K562 (cell line): ENCODE measurements around the gene MMP2. TPM values are rescaled to one million over a fixed set of nuclear protein-coding genes. Genes with fewer than 3 reads are reported as not detected.

Source experiments
- EP300 ChIP-seq: IDR thresholded peaks from 2 replicates; pipeline ENCODE4 v1.6.1; 2012; ENCODE audit warnings: low read length, improper control_type of control experiment
- HNRNPK ChIP-seq: fragments of 200-400 bp; formaldehyde crosslinking; IDR thresholded peaks from one replicate; pipeline ENCODE4 v1.6.1; 2018; ENCODE audit warnings: mild to moderate bottlenecking, low read depth, low read length; ENCODE audit not compliant: poor library complexity, severe bottlenecking
- KAT7 ChIP-seq: sonication (generic); formaldehyde crosslinking; IDR thresholded peaks from 2 replicates; pipeline ENCODE4 v1.8.0; 2022; ENCODE audit warnings: missing genetic modification reagents, mild to moderate bottlenecking, borderline replicate concordance
- SRSF1 ChIP-seq: fragments of 200-400 bp; formaldehyde crosslinking; IDR thresholded peaks from 2 replicates; pipeline ENCODE4 v1.6.1; 2017; ENCODE audit warnings: mild to moderate bottlenecking, low read depth, low read length, moderate library complexity
- TARDBP ChIP-seq: fragments of 450-650 bp; IDR thresholded peaks from 2 replicates; pipeline ENCODE4 v1.6.1; 2016
- ZNF217 ChIP-seq: sonication (generic); formaldehyde crosslinking; IDR thresholded peaks from 2 replicates; pipeline ENCODE4 v1.8.0; 2022; ENCODE audit warnings: mild to moderate bottlenecking, missing genetic modification reagents
- ZNF224 ChIP-seq: sonication (generic); formaldehyde crosslinking; IDR thresholded peaks from 2 replicates; pipeline ENCODE4 v1.8.0; 2022; ENCODE audit warnings: mild to moderate bottlenecking, missing genetic modification reagents
- ZNF354B ChIP-seq: fragments of 250-450 bp; sonication (Bioruptor Pico); IDR thresholded peaks from 2 replicates; pipeline ENCODE4 v1.4.0; 2020
- polyA plus RNA-seq, 8 experiments: library from polyadenylated mRNA; depleted of rRNA in 4 of 8; stranded (reverse) in 5 of 8; unstranded in 3 of 8; fragments of >200 nt; fragmentation: Nextera tagmentation in 2 of 8; fragmentation: Illumina TruSeq in 1 of 8; extraction: Ambion mirVana in 2 of 8; extraction: Trizol in 1 of 8; gene quantifications; 2 replicates each; pipeline versions ENCODE4 v1.2.1 to v1.2.3, GENCODE V29; 2011 to 2014; ENCODE audit warnings: inconsistent platforms in 1 of 8, missing spikeins in 1 of 8
- total RNA-seq, 7 experiments: library from RNA; depleted of rRNA in 6 of 7; stranded (reverse); fragments of >200 nt in 6 of 7; fragmentation: Illumina TruSeq in 2 of 7; extraction: Trizol in 2 of 7; gene quantifications; 2 replicates each; pipeline versions ENCODE4 v1.2.1 to v1.2.3, GENCODE V29; 2011 to 2021; ENCODE audit warnings: low replicate concordance in 1 of 7
- TF ChIP-seq, protein P1 (sequence below): fragments of 450-650 bp; conservative IDR thresholded peaks from 2 replicates; pipeline ENCODE4 v1.6.1; 2016; ENCODE audit warnings: missing genetic modification characterization, low read depth, mild to moderate bottlenecking, control low read depth, missing compliant biosample characterization
- TF ChIP-seq, protein P2 (sequence below): sonication (generic); formaldehyde crosslinking; IDR thresholded peaks from 2 replicates; pipeline ENCODE4 v1.8.0; 2023; ENCODE audit warnings: missing genetic modification reagents, mild to moderate bottlenecking, borderline replicate concordance
- TF ChIP-seq, protein P3 (sequence below): fragments of 250-450 bp; sonication (Bioruptor Pico); IDR thresholded peaks from 2 replicates; pipeline ENCODE4 v1.8.0; 2022; ENCODE audit warnings: inconsistent platforms, mild to moderate bottlenecking, moderate library complexity, borderline replicate concordance
- TF ChIP-seq, protein P4 (sequence below), 2 experiments: fragments of 450-650 bp; IDR thresholded peaks; 2 replicates each; pipeline ENCODE4 v1.6.1; 2018; ENCODE audit warnings: mild to moderate bottlenecking in 2 of 2, low read depth in 1 of 2; ENCODE audit not compliant: partially characterized antibody in 2 of 2
- TF ChIP-seq, protein P5 (sequence below): fragments of 450-650 bp; IDR thresholded peaks from 2 replicates; pipeline ENCODE4 v1.6.1; 2016; ENCODE audit warnings: borderline replicate concordance

Gene MMP2
- total and polyA plus RNA-seq, 9 of the 15 experiments (the other 6 are each of a cell fraction or from before 2014, with no cell fraction given): 0.05 to 0.53 TPM; not detected in 7

DNA sequence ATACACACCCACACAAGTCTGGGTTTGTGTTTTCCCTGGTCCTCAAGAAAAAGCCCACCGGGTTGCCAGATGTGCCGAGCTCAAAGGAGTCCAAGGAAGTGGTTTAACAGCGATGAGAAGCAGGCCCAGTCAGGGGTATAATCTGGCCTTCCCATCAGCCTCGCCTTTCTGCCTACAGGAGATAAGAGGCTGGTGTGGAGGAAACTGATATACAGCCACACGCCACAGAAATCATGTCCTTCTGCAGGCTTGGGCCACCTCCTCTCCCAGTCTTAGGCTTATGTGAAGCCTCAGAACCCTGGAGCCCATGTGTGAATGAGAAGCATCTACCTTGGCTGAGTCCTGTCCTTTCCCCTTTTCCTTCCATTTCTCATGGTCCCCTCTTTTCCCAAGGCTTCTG is 43.6 kb upstream of the MMP2 start (continued):
- TF ChIP-seq HNRNPK: no peak
- TF ChIP-seq ZNF217 (CRISPR knock-in tag): no peak
- no peak for TF ChIP-seq KAT7 (CRISPR knock-in tag)
- TF ChIP-seq EP300: peak; percentile 83
- no peak for TF ChIP-seq SRSF1
- TF ChIP-seq ZNF224 (CRISPR knock-in tag): no peak
- TF ChIP-seq, protein P1, sequence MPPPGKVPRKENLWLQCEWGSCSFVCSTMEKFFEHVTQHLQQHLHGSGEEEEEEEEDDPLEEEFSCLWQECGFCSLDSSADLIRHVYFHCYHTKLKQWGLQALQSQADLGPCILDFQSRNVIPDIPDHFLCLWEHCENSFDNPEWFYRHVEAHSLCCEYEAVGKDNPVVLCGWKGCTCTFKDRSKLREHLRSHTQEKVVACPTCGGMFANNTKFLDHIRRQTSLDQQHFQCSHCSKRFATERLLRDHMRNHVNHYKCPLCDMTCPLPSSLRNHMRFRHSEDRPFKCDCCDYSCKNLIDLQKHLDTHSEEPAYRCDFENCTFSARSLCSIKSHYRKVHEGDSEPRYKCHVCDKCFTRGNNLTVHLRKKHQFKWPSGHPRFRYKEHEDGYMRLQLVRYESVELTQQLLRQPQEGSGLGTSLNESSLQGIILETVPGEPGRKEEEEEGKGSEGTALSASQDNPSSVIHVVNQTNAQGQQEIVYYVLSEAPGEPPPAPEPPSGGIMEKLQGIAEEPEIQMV (tag): no peak
- TF ChIP-seq, protein P2, sequence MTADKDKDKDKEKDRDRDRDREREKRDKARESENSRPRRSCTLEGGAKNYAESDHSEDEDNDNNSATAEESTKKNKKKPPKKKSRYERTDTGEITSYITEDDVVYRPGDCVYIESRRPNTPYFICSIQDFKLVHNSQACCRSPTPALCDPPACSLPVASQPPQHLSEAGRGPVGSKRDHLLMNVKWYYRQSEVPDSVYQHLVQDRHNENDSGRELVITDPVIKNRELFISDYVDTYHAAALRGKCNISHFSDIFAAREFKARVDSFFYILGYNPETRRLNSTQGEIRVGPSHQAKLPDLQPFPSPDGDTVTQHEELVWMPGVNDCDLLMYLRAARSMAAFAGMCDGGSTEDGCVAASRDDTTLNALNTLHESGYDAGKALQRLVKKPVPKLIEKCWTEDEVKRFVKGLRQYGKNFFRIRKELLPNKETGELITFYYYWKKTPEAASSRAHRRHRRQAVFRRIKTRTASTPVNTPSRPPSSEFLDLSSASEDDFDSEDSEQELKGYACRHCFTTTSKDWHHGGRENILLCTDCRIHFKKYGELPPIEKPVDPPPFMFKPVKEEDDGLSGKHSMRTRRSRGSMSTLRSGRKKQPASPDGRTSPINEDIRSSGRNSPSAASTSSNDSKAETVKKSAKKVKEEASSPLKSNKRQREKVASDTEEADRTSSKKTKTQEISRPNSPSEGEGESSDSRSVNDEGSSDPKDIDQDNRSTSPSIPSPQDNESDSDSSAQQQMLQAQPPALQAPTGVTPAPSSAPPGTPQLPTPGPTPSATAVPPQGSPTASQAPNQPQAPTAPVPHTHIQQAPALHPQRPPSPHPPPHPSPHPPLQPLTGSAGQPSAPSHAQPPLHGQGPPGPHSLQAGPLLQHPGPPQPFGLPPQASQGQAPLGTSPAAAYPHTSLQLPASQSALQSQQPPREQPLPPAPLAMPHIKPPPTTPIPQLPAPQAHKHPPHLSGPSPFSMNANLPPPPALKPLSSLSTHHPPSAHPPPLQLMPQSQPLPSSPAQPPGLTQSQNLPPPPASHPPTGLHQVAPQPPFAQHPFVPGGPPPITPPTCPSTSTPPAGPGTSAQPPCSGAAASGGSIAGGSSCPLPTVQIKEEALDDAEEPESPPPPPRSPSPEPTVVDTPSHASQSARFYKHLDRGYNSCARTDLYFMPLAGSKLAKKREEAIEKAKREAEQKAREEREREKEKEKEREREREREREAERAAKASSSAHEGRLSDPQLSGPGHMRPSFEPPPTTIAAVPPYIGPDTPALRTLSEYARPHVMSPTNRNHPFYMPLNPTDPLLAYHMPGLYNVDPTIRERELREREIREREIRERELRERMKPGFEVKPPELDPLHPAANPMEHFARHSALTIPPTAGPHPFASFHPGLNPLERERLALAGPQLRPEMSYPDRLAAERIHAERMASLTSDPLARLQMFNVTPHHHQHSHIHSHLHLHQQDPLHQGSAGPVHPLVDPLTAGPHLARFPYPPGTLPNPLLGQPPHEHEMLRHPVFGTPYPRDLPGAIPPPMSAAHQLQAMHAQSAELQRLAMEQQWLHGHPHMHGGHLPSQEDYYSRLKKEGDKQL (CRISPR knock-in tag): no peak
- no peak for TF ChIP-seq ZNF354B (CRISPR knock-in tag)
- TF ChIP-seq, protein P3, sequence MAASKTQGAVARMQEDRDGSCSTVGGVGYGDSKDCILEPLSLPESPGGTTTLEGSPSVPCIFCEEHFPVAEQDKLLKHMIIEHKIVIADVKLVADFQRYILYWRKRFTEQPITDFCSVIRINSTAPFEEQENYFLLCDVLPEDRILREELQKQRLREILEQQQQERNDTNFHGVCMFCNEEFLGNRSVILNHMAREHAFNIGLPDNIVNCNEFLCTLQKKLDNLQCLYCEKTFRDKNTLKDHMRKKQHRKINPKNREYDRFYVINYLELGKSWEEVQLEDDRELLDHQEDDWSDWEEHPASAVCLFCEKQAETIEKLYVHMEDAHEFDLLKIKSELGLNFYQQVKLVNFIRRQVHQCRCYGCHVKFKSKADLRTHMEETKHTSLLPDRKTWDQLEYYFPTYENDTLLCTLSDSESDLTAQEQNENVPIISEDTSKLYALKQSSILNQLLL: no peak
- TF ChIP-seq TARDBP: no peak
- TF ChIP-seq, protein P4, sequence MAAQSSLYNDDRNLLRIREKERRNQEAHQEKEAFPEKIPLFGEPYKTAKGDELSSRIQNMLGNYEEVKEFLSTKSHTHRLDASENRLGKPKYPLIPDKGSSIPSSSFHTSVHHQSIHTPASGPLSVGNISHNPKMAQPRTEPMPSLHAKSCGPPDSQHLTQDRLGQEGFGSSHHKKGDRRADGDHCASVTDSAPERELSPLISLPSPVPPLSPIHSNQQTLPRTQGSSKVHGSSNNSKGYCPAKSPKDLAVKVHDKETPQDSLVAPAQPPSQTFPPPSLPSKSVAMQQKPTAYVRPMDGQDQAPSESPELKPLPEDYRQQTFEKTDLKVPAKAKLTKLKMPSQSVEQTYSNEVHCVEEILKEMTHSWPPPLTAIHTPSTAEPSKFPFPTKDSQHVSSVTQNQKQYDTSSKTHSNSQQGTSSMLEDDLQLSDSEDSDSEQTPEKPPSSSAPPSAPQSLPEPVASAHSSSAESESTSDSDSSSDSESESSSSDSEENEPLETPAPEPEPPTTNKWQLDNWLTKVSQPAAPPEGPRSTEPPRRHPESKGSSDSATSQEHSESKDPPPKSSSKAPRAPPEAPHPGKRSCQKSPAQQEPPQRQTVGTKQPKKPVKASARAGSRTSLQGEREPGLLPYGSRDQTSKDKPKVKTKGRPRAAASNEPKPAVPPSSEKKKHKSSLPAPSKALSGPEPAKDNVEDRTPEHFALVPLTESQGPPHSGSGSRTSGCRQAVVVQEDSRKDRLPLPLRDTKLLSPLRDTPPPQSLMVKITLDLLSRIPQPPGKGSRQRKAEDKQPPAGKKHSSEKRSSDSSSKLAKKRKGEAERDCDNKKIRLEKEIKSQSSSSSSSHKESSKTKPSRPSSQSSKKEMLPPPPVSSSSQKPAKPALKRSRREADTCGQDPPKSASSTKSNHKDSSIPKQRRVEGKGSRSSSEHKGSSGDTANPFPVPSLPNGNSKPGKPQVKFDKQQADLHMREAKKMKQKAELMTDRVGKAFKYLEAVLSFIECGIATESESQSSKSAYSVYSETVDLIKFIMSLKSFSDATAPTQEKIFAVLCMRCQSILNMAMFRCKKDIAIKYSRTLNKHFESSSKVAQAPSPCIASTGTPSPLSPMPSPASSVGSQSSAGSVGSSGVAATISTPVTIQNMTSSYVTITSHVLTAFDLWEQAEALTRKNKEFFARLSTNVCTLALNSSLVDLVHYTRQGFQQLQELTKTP (IDR thresholded peaks at IDR 0.05; ENCODE audit: low read depth in 1 of 2, partially characterized antibody in 2 of 2): peak in 1 of 2 experiments; percentile 64
- TF ChIP-seq, protein P5, sequence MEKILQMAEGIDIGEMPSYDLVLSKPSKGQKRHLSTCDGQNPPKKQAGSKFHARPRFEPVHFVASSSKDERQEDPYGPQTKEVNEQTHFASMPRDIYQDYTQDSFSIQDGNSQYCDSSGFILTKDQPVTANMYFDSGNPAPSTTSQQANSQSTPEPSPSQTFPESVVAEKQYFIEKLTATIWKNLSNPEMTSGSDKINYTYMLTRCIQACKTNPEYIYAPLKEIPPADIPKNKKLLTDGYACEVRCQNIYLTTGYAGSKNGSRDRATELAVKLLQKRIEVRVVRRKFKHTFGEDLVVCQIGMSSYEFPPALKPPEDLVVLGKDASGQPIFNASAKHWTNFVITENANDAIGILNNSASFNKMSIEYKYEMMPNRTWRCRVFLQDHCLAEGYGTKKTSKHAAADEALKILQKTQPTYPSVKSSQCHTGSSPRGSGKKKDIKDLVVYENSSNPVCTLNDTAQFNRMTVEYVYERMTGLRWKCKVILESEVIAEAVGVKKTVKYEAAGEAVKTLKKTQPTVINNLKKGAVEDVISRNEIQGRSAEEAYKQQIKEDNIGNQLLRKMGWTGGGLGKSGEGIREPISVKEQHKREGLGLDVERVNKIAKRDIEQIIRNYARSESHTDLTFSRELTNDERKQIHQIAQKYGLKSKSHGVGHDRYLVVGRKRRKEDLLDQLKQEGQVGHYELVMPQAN: no peak
